K562 (cell line): Measurements from ENCODE around the gene BSDC1. TPM values are rescaled to one million over a fixed set of nuclear protein-coding genes. Genes with fewer than 3 reads are reported as not detected.

ENCODE experiments used
- BCLAF1 ChIP-seq, 2 experiments: fragments of 450-650 bp in 1 of 2; IDR thresholded peaks; 2 replicates each; pipeline ENCODE4 v1.6.1; 2011 to 2017; ENCODE audit warnings: low read depth in 2 of 2, antibody characterized with exemption in 1 of 2, borderline replicate concordance in 1 of 2, low read length in 1 of 2, mild to moderate bottlenecking in 1 of 2, mixed read lengths in 1 of 2; ENCODE audit not compliant: control insufficient read depth in 1 of 2
- CEBPZ ChIP-seq: fragments of 150-350 bp; IDR thresholded peaks from 2 replicates; pipeline ENCODE4 v1.6.1; 2014; ENCODE audit warnings: low read depth, mild to moderate bottlenecking, low read length, borderline replicate concordance
- FOXK2 ChIP-seq, 2 experiments: fragments of 450-650 bp; IDR thresholded peaks in 1 of 2; conservative IDR thresholded peaks in 1 of 2; 2 replicates each; pipeline ENCODE4 v1.6.1; 2016; ENCODE audit warnings: low read depth in 2 of 2, mild to moderate bottlenecking in 1 of 2
- HDGF ChIP-seq: fragments of 450-650 bp; IDR thresholded peaks from 2 replicates; pipeline ENCODE4 v1.6.1; 2016
- HLTF ChIP-seq: fragments of 450-650 bp; IDR thresholded peaks from 2 replicates; pipeline ENCODE4 v1.6.1; 2016
- HNRNPLL ChIP-seq: fragments of 200-400 bp; formaldehyde crosslinking; IDR thresholded peaks from 2 replicates; pipeline ENCODE4 v1.6.1; 2017; ENCODE audit warnings: low read length, low read depth, mild to moderate bottlenecking; ENCODE audit not compliant: poor library complexity, severe bottlenecking
- ID3 ChIP-seq, 2 experiments: fragments of 250-450 bp in 1 of 2; fragments of 450-650 bp in 1 of 2; sonication (Bioruptor Pico) in 1 of 2; IDR thresholded peaks; 2 replicates each; pipeline versions ENCODE4 v1.6.1 to v1.8.0; 2016 to 2021; ENCODE audit warnings: mild to moderate bottlenecking in 2 of 2, moderate library complexity in 2 of 2, missing compliant biosample characterization in 1 of 2, missing genetic modification characterization in 1 of 2
- L3MBTL2 ChIP-seq: fragments of 450-650 bp; IDR thresholded peaks from 2 replicates; pipeline ENCODE4 v1.6.1; 2016; ENCODE audit warnings: mild to moderate bottlenecking, moderate library complexity
- MAFK ChIP-seq: IDR thresholded peaks from 2 replicates; pipeline ENCODE4 v1.6.1; 2011; ENCODE audit warnings: low read length, improper control_type of control experiment
- MBD2 ChIP-seq: sonication (generic); IDR thresholded peaks from 2 replicates; pipeline ENCODE4 v1.6.1; 2016; ENCODE audit warnings: low read depth, borderline replicate concordance
- MEF2D ChIP-seq: conservative IDR thresholded peaks from 2 replicates; pipeline ENCODE4 v1.6.1; 2016; ENCODE audit warnings: low read depth, missing genetic modification characterization, missing compliant biosample characterization
- NELFE ChIP-seq: IDR thresholded peaks from 2 replicates; pipeline ENCODE4 v1.6.1; 2011; ENCODE audit warnings: mild to moderate bottlenecking; ENCODE audit not compliant: insufficient read depth, insufficient read length
- NFIC ChIP-seq: fragments of 450-650 bp; IDR thresholded peaks from 2 replicates; pipeline ENCODE4 v1.6.1; 2017; ENCODE audit warnings: mild to moderate bottlenecking, inconsistent platforms
- NR2F6 ChIP-seq: fragments of 450-650 bp; formaldehyde crosslinking; IDR thresholded peaks from 2 replicates; pipeline ENCODE4 v1.4.0; 2020; ENCODE audit warnings: mild to moderate bottlenecking
- PML ChIP-seq: IDR thresholded peaks from 2 replicates; pipeline ENCODE4 v1.6.1; 2012; ENCODE audit warnings: low read length, inconsistent platforms
- RB1 ChIP-seq: fragments of 450-650 bp; IDR thresholded peaks from 2 replicates; pipeline ENCODE4 v1.6.1; 2017; ENCODE audit warnings: low read depth, mild to moderate bottlenecking
- SETDB1 ChIP-seq: IDR thresholded peaks from one replicate; pipeline ENCODE4 v1.6.1; 2012; ENCODE audit warnings: low read length, control low read depth, inconsistent platforms
- ZEB2 ChIP-seq: fragments of 450-650 bp; IDR thresholded peaks from 2 replicates; pipeline ENCODE4 v1.6.1; 2016
- ZNF23 ChIP-seq: fragments of 250-450 bp; sonication (Bioruptor Pico); IDR thresholded peaks from 2 replicates; pipeline ENCODE4 v1.4.0; 2020; ENCODE audit warnings: mild to moderate bottlenecking
- ZNF512 ChIP-seq: IDR thresholded peaks from 2 replicates; pipeline ENCODE4 v1.6.1; 2016; ENCODE audit warnings: missing genetic modification characterization, missing compliant biosample characterization
- ZNF717 ChIP-seq: fragments of 250-450 bp; sonication (Bioruptor Pico); IDR thresholded peaks from 2 replicates; pipeline ENCODE4 v1.5.0; 2021
- polyA plus RNA-seq, 8 experiments: library from polyadenylated mRNA; depleted of rRNA in 4 of 8; stranded (reverse) in 5 of 8; unstranded in 3 of 8; fragments of >200 nt; fragmentation: Nextera tagmentation in 2 of 8; fragmentation: Illumina TruSeq in 1 of 8; extraction: Ambion mirVana in 2 of 8; extraction: Trizol in 1 of 8; gene quantifications; 2 replicates each; pipeline versions ENCODE4 v1.2.1 to v1.2.3, GENCODE V29; 2011 to 2014; ENCODE audit warnings: inconsistent platforms in 1 of 8, missing spikeins in 1 of 8
- total RNA-seq, 7 experiments: library from RNA; depleted of rRNA in 6 of 7; stranded (reverse); fragments of >200 nt in 6 of 7; fragmentation: Illumina TruSeq in 2 of 7; extraction: Trizol in 2 of 7; gene quantifications; 2 replicates each; pipeline versions ENCODE4 v1.2.1 to v1.2.3, GENCODE V29; 2011 to 2021; ENCODE audit warnings: low replicate concordance in 1 of 7

Gene BSDC1
- total and polyA plus RNA-seq, 9 of the 15 experiments (the other 6 are each of a cell fraction or from before 2014, with no cell fraction given): 10.2 to 96.8 (median 73.1) TPM

- no peak for TF ChIP-seq CEBPZ
- no peak for TF ChIP-seq FOXK2 (conservative IDR thresholded peaks at IDR 0.05 in 1 of 2, IDR thresholded peaks at IDR 0.05 in 1 of 2; ENCODE audit: low read depth in 2 of 2)
- no peak for TF ChIP-seq ZNF717 (CRISPR knock-in tag)
- TF ChIP-seq ZNF23 (CRISPR knock-in tag): no peak
- no peak for TF ChIP-seq ZEB2
- TF ChIP-seq NELFE: peak; percentile 61
- TF ChIP-seq NR2F6 (CRISPR knock-in tag): no peak
- no peak for TF ChIP-seq HLTF
- no peak for TF ChIP-seq HDGF
- peak; percentile 25; the same call in 1 of the 2 replicates for TF ChIP-seq NFIC
- TF ChIP-seq PML: peak; percentile 78
- TF ChIP-seq RB1: peak; percentile 91
- TF ChIP-seq MBD2: no peak
- TF ChIP-seq ID3 (CRISPR knock-in tag; IDR thresholded peaks at IDR 0.05): no peak
- TF ChIP-seq ID3 (tag; IDR thresholded peaks at IDR 0.05): no peak
- TF ChIP-seq L3MBTL2: no peak; the same call in 1 of the 2 replicates
- no peak for TF ChIP-seq MAFK
- TF ChIP-seq SETDB1: no peak
- no peak for TF ChIP-seq MEF2D (tag)
- peak; percentile 81 for TF ChIP-seq HNRNPLL
- TF ChIP-seq BCLAF1 (IDR thresholded peaks at IDR 0.05; ENCODE audit: borderline replicate concordance in 1 of 2, control insufficient read depth in 1 of 2, low read depth in 2 of 2, low read length in 1 of 2): no peak
- no peak for TF ChIP-seq ZNF512
These were observed 58.3 kb downstream of the BSDC1 start, which contains the start of gene MARCKSL1 (continued) for GRCh38 chr1:32335790-32336590.
